Measurements from ENCODE around the gene PYM1.

- TF ChIP-seq CTCF (conservative IDR thresholded peaks at IDR 0.05 in 1 of 2, IDR thresholded peaks at IDR 0.05 in 1 of 2; ENCODE audit: extremely low read depth in 1 of 2, insufficient read depth in 1 of 2, low read depth in 1 of 2, low read length in 2 of 2): no peak
- TF ChIP-seq EZH2 (IDR thresholded peaks at IDR 0.05; ENCODE audit: borderline replicate concordance, low read length): no peak
Observed at GRCh38 chr12:55862286-55862685, 65.4 kb downstream of the PYM1 start.
